IMR-90 (cell line): ENCODE data around the gene INAVA. TPM values are rescaled to one million over a fixed set of nuclear protein-coding genes. Genes with fewer than 3 reads are reported as not detected.

ENCODE experiments used
- ATAC-seq: fragments of 200-7000 bp; cut with Tn5 transposase; 2 replicates; pipeline ENCODE4 v1.9.1; 2020; ENCODE audit warnings: low read depth, mild to moderate bottlenecking, moderate library complexity
- BruUV-seq: library from RNA; stranded (reverse); fragments of 400-500 nt; replicated peaks from 2 replicates; lab custom pipeline; 2021; lab: Mats Ljungman, UMichigan
- CTCF ChIA-PET: fragments of 300-600 bp; formaldehyde crosslinking; extraction: SDS; loops from one replicate; lab custom pipeline; 2021; ENCODE audit warnings: antibody characterized with exemption; lab: Yijun Ruan, JAX
- POLR2A ChIA-PET: fragments of 300-600 bp; sonication (Branson Sonifier 250); formaldehyde crosslinking; loops from one replicate; lab custom pipeline; 2022; ENCODE audit warnings: antibody characterized with exemption; ENCODE audit not compliant: unreplicated experiment; lab: Charles Lee
- DNase-seq: peaks from one replicate; pipeline ENCODE4 v3.0.0; 2013
- H2AFZ ChIP-seq: replicated peaks from 2 replicates; pipeline ENCODE3; 2013; ENCODE audit warnings: low read length, mild to moderate bottlenecking; ENCODE audit not compliant: poor library complexity
- H2AK5ac ChIP-seq: 2 replicates; pipeline ENCODE4 v1.6.1; 2013; ENCODE audit warnings: low read depth, low read length, inconsistent platforms
- H2AK9ac ChIP-seq: replicated peaks from 2 replicates; pipeline ENCODE3; 2013; ENCODE audit warnings: mild to moderate bottlenecking, low read depth, low read length, moderate library complexity; ENCODE audit not compliant: poor library complexity
- H2BK120ac ChIP-seq: 2 replicates; pipeline ENCODE4 v1.6.1; 2013; ENCODE audit warnings: low read depth, low read length, inconsistent platforms
- H2BK15ac ChIP-seq: 3 replicates; pipeline ENCODE4 v1.6.1; 2013; ENCODE audit warnings: low read depth, low read length, inconsistent platforms
- H2BK20ac ChIP-seq: 2 replicates; pipeline ENCODE4 v1.6.1; 2013; ENCODE audit warnings: low read depth, mild to moderate bottlenecking, inconsistent platforms, low read length, moderate library complexity
- H2BK5ac ChIP-seq: 2 replicates; pipeline ENCODE4 v1.6.1; 2013; ENCODE audit warnings: mild to moderate bottlenecking, low read depth, low read length, inconsistent platforms; ENCODE audit not compliant: poor library complexity, severe bottlenecking
- H3K14ac ChIP-seq: replicated peaks from 2 replicates; pipeline ENCODE4 v1.6.1; 2013; ENCODE audit warnings: low read depth, low read length, inconsistent platforms
- H3K18ac ChIP-seq: 2 replicates; pipeline ENCODE4 v1.6.1; 2013; ENCODE audit warnings: low read depth, low read length, control low read depth
- H3K23ac ChIP-seq: 2 replicates; pipeline ENCODE4 v1.6.1; 2013; ENCODE audit warnings: low read depth, low read length, inconsistent platforms
- H3K27ac ChIP-seq: 2 replicates; pipeline ENCODE4 v1.5.1; 2013; ENCODE audit warnings: mild to moderate bottlenecking, control low read depth, low read length; ENCODE audit not compliant: insufficient read depth
- H3K27me3 ChIP-seq: 2 replicates; pipeline ENCODE4 v1.6.1; 2013; ENCODE audit warnings: low read length; ENCODE audit not compliant: control insufficient read depth, insufficient read depth
- H3K36me3 ChIP-seq: 2 replicates; pipeline ENCODE4 v1.6.1; 2013; ENCODE audit warnings: low read length, mixed read lengths; ENCODE audit not compliant: control insufficient read depth, insufficient read depth
- H3K4ac ChIP-seq: 2 replicates; pipeline ENCODE4 v1.6.1; 2013; ENCODE audit warnings: low read depth, low read length, inconsistent platforms
- H3K4me1 ChIP-seq: 2 replicates; pipeline ENCODE4 v1.6.1; 2013; ENCODE audit warnings: low read length, mixed read lengths; ENCODE audit not compliant: control insufficient read depth, insufficient read depth
- H3K4me2 ChIP-seq: 2 replicates; pipeline ENCODE4 v1.6.1; 2013; ENCODE audit warnings: low read depth, mild to moderate bottlenecking, control low read depth, low read length, moderate library complexity
- H3K4me3 ChIP-seq: 2 replicates; pipeline ENCODE4 v1.5.1; 2013; ENCODE audit warnings: low read depth, mild to moderate bottlenecking, control low read depth, low read length, moderate library complexity; ENCODE audit not compliant: insufficient read depth
- H3K56ac ChIP-seq: 2 replicates; pipeline ENCODE4 v1.6.1; 2013; ENCODE audit warnings: low read length, inconsistent platforms; ENCODE audit not compliant: insufficient read depth; ENCODE audit errors: extremely low read depth
- H3K79me1 ChIP-seq, 2 experiments: 2 replicates each; pipeline ENCODE4 v1.6.1; 2013; ENCODE audit warnings: low read length in 2 of 2, inconsistent platforms in 1 of 2, low read depth in 1 of 2
- H3K9ac ChIP-seq: 2 replicates; pipeline ENCODE4 v1.6.1; 2013; ENCODE audit warnings: low read depth, low read length, control low read depth
- H3K9me1 ChIP-seq: 2 replicates; pipeline ENCODE4 v1.6.1; 2013; ENCODE audit warnings: low read length, inconsistent platforms; ENCODE audit not compliant: insufficient read depth
- H3K9me3 ChIP-seq: 2 replicates; pipeline ENCODE4 v1.6.1; 2013; ENCODE audit warnings: low read length; ENCODE audit not compliant: control insufficient read depth, insufficient read depth
- H4K20me1 ChIP-seq: 2 replicates; pipeline ENCODE4 v1.6.1; 2013; ENCODE audit warnings: low read length, inconsistent platforms; ENCODE audit not compliant: insufficient read depth
- H4K5ac ChIP-seq: 2 replicates; pipeline ENCODE4 v1.6.1; 2013; ENCODE audit warnings: mild to moderate bottlenecking, low read depth, low read length, control low read depth
- H4K8ac ChIP-seq, 2 experiments: 2 replicates each; pipeline ENCODE4 v1.6.1; 2013; ENCODE audit warnings: low read depth in 2 of 2, low read length in 2 of 2, control low read depth in 1 of 2, inconsistent platforms in 1 of 2
- H4K91ac ChIP-seq: 2 replicates; pipeline ENCODE4 v1.6.1; 2013; ENCODE audit warnings: low read depth, low read length, inconsistent platforms; ENCODE audit not compliant: insufficient read depth
- BHLHE40 ChIP-seq: fragments of 150-350 bp; IDR thresholded peaks from 2 replicates; pipeline ENCODE4 v1.6.1; 2016; ENCODE audit warnings: mild to moderate bottlenecking, low read depth, low read length
- CEBPB ChIP-seq: IDR thresholded peaks from 2 replicates; pipeline ENCODE4 v1.6.1; 2012; ENCODE audit warnings: low read depth, low read length, improper control_type of control experiment
- FOS ChIP-seq: fragments of 150-350 bp; IDR thresholded peaks from 2 replicates; pipeline ENCODE4 v1.6.1; 2016; ENCODE audit warnings: low read depth, low read length
- MAZ ChIP-seq: IDR thresholded peaks from 2 replicates; pipeline ENCODE4 v1.6.1; 2012; ENCODE audit warnings: low read depth, mild to moderate bottlenecking, low read length, improper control_type of control experiment, moderate library complexity, borderline replicate concordance
- WGBS, 2 experiments: methylation state at CpG; one replicate each; pipeline versions ENCODE4 v1.1.5 to v1.1.7; 2013; ENCODE audit warnings: missing lambda C conversion rate in 2 of 2; ENCODE audit not compliant: insufficient read length in 1 of 2; ENCODE audit errors: extremely low coverage in 2 of 2; 5-methylcytosine and 5-hydroxymethylcytosine counted together
- dilution Hi-C: fragments of 300-500 bp; cut with HindIII; formaldehyde crosslinking; loops from one replicate; pipeline ENCODE4 v1.14.3; 2018; ENCODE audit warnings: low sequenced_read_pairs; ENCODE audit not compliant: unreplicated experiment
- in situ Hi-C: fragments of 300-500 bp; cut with MboI; formaldehyde crosslinking; loops from 3 replicates; pipeline ENCODE4 v1.14.3; 2019; ENCODE audit warnings: low sequenced_read_pairs, inconsistent platforms, mixed read lengths
- intact Hi-C: fragments of 100-400 bp; cut with micrococcal nuclease; formaldehyde crosslinking; loops from 2 replicates; pipeline ENCODE4 v1.10.0; 2022
- polyA plus RNA-seq, 3 experiments: library from polyadenylated mRNA; depleted of rRNA; stranded (reverse); fragments of >200 nt; gene quantifications; 2 replicates each; pipeline ENCODE4 v1.2.3, GENCODE V29; 2012; ENCODE audit warnings: low replicate concordance in 1 of 3
- total RNA-seq: library from RNA; depleted of rRNA; stranded (reverse); fragments of >200 nt; gene quantifications from 2 replicates; pipeline ENCODE4 v1.2.3, GENCODE V29; 2012

INAVA gene
- total and polyA plus RNA-seq, 2 of the 4 experiments (the other 2 are of a cell fraction): under 0.01 to 0.07 TPM

- no peaks in the 10 kb centered on the region for H3K79me1 ChIP-seq
- H3K4me3 ChIP-seq: no peak overlapping the region
- H2BK120ac ChIP-seq: no peak overlapping the region
- dilution Hi-C loops: no loop called here
- H3K4me2 ChIP-seq: no peak overlapping the region
- H4K91ac ChIP-seq: no peak overlapping the region
- H4K5ac ChIP-seq: no peak overlapping the region
- no peak overlapping the region for H3K4ac ChIP-seq
- no peaks in the 10 kb centered on the region for H3K4me1 ChIP-seq
- H2AK5ac ChIP-seq: no peak overlapping the region
- in situ Hi-C loops: no loop called here
- no peaks in the 10 kb centered on the region for H3K9me1 ChIP-seq
- no peak for TF ChIP-seq FOS
- TF ChIP-seq CEBPB: no peak
- peak; percentile 33; the same call in 1 of the 2 replicates for TF ChIP-seq BHLHE40
- no peak for TF ChIP-seq MAZ
- ChIA-PET POLR2A (no interaction called here), CTCF (no interaction called here)
- intact Hi-C loops: no loop called here
- no TSS peak for BruUV-seq
- H3K9me3 ChIP-seq: no peaks in the 10 kb centered on the region
- no peak overlapping the region for H3K56ac ChIP-seq
- H3K14ac ChIP-seq: no peak overlapping the region
- no peak overlapping the region for H2AK9ac ChIP-seq
- ATAC-seq (no peak), DNase-seq (peak; percentile 23)
- H3K18ac ChIP-seq: no peak overlapping the region
- H3K27ac ChIP-seq: no peak overlapping the region
- H4K8ac ChIP-seq: no peak overlapping the region
- no peaks in the 10 kb centered on the region for H4K20me1 ChIP-seq
- H3K27me3 ChIP-seq: peaks cover 27% of the 10 kb centered on the region
- WGBS, 2 experiments: no CpG with 5 or more reads among the region's 4 CpGs
- no peaks in the 10 kb centered on the region for H3K36me3 ChIP-seq
- H2BK20ac ChIP-seq: no peak overlapping the region
- no peak overlapping the region for H3K9ac ChIP-seq
- H2BK5ac ChIP-seq: no peak overlapping the region
- no peak overlapping the region for H3K23ac ChIP-seq
- H2AFZ ChIP-seq: no peak overlapping the region
- H2BK15ac ChIP-seq: no peak overlapping the region
These were observed 31.1 kb downstream of the INAVA start for GRCh38 chr1:200925831-200926230.
